ENCODE data around the gene FILIP1L.

FILIP1L gene

DNA sequence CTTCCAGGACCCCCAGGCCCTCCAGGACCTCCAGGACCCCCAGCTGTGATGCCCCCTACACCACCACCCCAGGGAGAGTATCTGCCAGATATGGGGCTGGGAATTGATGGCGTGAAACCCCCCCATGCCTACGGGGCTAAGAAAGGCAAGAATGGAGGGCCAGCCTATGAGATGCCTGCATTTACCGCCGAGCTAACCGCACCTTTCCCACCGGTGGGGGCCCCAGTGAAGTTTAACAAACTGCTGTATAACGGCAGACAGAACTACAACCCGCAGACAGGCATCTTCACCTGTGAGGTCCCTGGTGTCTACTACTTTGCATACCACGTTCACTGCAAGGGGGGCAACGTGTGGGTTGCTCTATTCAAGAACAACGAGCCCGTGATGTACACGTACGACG, 318.7 kb downstream of the FILIP1L start:
- DNase-seq (ENCODE audit: low read depth) = no peak

DNA sequence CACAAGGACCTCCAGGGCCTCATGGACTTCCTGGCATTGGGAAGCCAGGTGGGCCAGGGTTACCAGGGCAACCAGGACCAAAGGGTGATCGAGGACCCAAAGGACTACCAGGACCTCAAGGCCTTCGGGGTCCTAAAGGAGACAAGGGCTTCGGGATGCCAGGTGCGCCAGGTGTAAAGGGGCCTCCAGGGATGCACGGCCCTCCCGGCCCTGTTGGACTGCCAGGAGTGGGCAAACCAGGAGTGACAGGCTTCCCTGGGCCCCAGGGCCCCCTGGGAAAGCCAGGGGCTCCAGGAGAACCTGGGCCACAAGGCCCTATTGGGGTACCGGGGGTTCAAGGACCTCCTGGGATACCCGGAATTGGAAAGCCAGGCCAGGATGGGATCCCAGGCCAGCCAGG, 319.8 kb downstream of the FILIP1L start:
- DNase-seq (ENCODE audit: low read depth) = no peak

DNA sequence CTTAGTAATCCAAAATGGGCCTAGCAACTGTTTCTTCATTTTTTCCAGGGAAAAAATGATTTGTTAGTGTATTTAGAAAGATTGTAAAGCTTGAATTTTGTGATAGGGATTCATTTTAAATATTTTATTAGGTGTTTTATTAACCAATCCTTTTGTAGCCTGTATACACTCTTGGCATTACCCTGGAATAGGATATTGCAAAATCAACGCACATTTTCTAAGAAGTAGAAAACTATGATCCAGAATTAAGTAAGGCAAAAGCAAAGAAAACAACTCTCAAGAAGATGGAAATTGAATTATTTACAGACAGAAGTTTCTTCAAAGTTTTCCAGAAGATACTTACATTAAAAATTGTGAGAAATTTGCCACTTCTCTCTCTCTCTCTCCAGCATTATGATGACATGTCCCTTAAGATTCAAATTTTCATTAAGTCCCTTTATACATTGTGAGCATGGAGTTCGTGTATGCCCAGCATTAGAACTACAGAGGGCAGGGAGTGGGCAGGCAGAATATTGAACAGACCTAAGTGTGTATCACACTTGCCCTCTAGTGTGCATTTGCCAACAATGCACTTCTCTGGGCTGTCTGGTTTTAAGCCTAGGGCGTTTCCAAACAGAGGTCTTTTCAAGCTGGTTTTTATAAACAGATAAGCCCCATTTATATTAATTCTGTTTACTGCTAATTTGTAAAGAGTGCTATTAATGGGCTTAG, 325.1 kb downstream of the FILIP1L start:
- no peak for DNase-seq (ENCODE audit: low read depth)

Measured in stimulated activated CD8-positive, alpha-beta memory T cell treated with anti-CD3 and anti-CD28 coated beads, Interleukin-12 subunit alpha, Interleukin-12 subunit beta, amount 100 ng/mL, for 1 hour (primary cell).